22Rv1 (cell line): ENCODE data around the gene ADRA2A.

Experiments used
- ZFX ChIP-seq: fragments of 450-650 bp; IDR thresholded peaks from 2 replicates; pipeline ENCODE4 v1.6.1; 2017; ENCODE audit warnings: antibody characterized with exemption, borderline replicate concordance
- TF ChIP-seq, protein P1 (sequence below): fragments of 450-650 bp; IDR thresholded peaks from 2 replicates; pipeline ENCODE4 v1.5.1; 2017; ENCODE audit warnings: mild to moderate bottlenecking

DNA sequence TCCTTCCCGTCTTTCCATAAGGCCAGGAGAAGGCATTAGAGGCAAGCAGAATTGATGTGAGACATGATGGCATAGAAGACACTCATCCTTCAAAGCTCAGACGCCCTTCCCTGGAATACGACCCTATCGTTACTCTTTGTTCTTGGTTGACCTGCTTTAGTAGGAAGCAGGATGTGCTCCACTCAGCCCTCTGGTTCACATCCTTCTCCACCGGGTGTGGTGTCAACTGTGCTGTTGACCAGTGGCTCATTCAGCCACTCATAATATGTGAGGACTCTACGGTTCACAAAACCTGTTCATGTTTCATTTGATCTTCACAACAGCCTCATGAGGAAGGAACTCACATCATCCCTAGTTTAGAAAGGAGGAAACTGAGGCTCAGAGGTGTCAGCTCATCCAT, 47.1 kb downstream of the ADRA2A start:
- TF ChIP-seq, protein P1, sequence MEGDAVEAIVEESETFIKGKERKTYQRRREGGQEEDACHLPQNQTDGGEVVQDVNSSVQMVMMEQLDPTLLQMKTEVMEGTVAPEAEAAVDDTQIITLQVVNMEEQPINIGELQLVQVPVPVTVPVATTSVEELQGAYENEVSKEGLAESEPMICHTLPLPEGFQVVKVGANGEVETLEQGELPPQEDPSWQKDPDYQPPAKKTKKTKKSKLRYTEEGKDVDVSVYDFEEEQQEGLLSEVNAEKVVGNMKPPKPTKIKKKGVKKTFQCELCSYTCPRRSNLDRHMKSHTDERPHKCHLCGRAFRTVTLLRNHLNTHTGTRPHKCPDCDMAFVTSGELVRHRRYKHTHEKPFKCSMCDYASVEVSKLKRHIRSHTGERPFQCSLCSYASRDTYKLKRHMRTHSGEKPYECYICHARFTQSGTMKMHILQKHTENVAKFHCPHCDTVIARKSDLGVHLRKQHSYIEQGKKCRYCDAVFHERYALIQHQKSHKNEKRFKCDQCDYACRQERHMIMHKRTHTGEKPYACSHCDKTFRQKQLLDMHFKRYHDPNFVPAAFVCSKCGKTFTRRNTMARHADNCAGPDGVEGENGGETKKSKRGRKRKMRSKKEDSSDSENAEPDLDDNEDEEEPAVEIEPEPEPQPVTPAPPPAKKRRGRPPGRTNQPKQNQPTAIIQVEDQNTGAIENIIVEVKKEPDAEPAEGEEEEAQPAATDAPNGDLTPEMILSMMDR = no peak
- TF ChIP-seq ZFX = no peak
